OCI-LY1 (cell line): ENCODE data around the gene EMILIN3.

Experiments used
- H2AFZ ChIP-seq: fragments of 200-600 bp; sonication (generic), shearing (Covaris generic); 2 replicates; pipeline ENCODE4 v1.6.0; 2014; ENCODE audit warnings: antibody characterized with exemption, mild to moderate bottlenecking, low read length
- H3F3A ChIP-seq: fragments of 200-600 bp; sonication (generic), shearing (Covaris generic); 2 replicates; pipeline ENCODE4 v1.6.0; 2014; ENCODE audit warnings: mild to moderate bottlenecking, antibody characterized with exemption, low read length, moderate library complexity; ENCODE audit not compliant: insufficient read depth
- H3K27ac ChIP-seq: fragments of 200-600 bp; sonication (generic); 2 replicates; pipeline ENCODE4 v1.5.1; 2014; ENCODE audit warnings: low read length, mixed run types, mild to moderate bottlenecking, low read depth; ENCODE audit not compliant: poor library complexity, severe bottlenecking
- H3K27me3 ChIP-seq: fragments of 200-600 bp; sonication (generic); 2 replicates; pipeline ENCODE4 v1.6.0; 2014; ENCODE audit warnings: antibody characterized with exemption, mild to moderate bottlenecking, low read length, moderate library complexity; ENCODE audit not compliant: insufficient read depth
- H3K36me3 ChIP-seq: fragments of 200-600 bp; sonication (generic); 2 replicates; pipeline ENCODE4 v1.6.1; 2014; ENCODE audit warnings: mild to moderate bottlenecking, antibody characterized with exemption, low read length, moderate library complexity, mixed read lengths; ENCODE audit not compliant: insufficient read depth
- H3K4me1 ChIP-seq: fragments of 200-600 bp; sonication (generic); 2 replicates; pipeline ENCODE4 v1.5.1; 2014; ENCODE audit warnings: mild to moderate bottlenecking, low read length, moderate library complexity; ENCODE audit not compliant: insufficient read depth, severe bottlenecking
- H3K4me2 ChIP-seq: fragments of 200-600 bp; sonication (generic), shearing (Covaris generic); 2 replicates; pipeline ENCODE4 v1.6.1; 2014; ENCODE audit warnings: low read length
- H3K4me3 ChIP-seq: fragments of 200-600 bp; sonication (generic); 2 replicates; pipeline ENCODE4 v1.5.1; 2014; ENCODE audit warnings: low read length, low read depth, mild to moderate bottlenecking, mixed read lengths; ENCODE audit not compliant: poor library complexity, severe bottlenecking
- H3K79me2 ChIP-seq: fragments of 200-600 bp; shearing (Covaris generic); 2 replicates; pipeline ENCODE4 v1.6.1; 2016; ENCODE audit warnings: mixed run types, low read length, mixed read lengths; ENCODE audit not compliant: insufficient read depth
- H3K9ac ChIP-seq: fragments of 200-600 bp; sonication (generic), shearing (Covaris generic); 2 replicates; pipeline ENCODE4 v1.6.1; 2014; ENCODE audit warnings: mild to moderate bottlenecking, low read length, mixed read lengths
- H3K9me2 ChIP-seq: fragments of 200-600 bp; sonication (generic), shearing (Covaris generic); 2 replicates; pipeline ENCODE4 v1.6.1; 2014; ENCODE audit warnings: low read depth, mild to moderate bottlenecking, low read length, mixed read lengths
- H3K9me3 ChIP-seq: fragments of 200-600 bp; shearing (Covaris generic); 2 replicates; pipeline ENCODE4 v1.6.1; 2014; ENCODE audit warnings: low read length, mixed read lengths
- H4K20me1 ChIP-seq: fragments of 200-600 bp; sonication (generic), shearing (Covaris generic); 2 replicates; pipeline ENCODE4 v1.6.0; 2016; ENCODE audit warnings: mild to moderate bottlenecking, low read length; ENCODE audit not compliant: insufficient read depth
- EZH2 ChIP-seq: fragments of 200-600 bp; sonication (generic), shearing (Covaris generic); IDR thresholded peaks from 2 replicates; pipeline ENCODE4 v1.8.0; 2017; ENCODE audit warnings: borderline replicate concordance, mixed run types, mild to moderate bottlenecking, antibody characterized with exemption, low read length, moderate library complexity, mixed read lengths
- TF ChIP-seq, protein P1 (sequence below): fragments of 200-600 bp; sonication (generic), shearing (Covaris generic); IDR thresholded peaks from 2 replicates; pipeline ENCODE4 v1.5.1; 2017; ENCODE audit warnings: mild to moderate bottlenecking, antibody characterized with exemption, low read length, moderate library complexity, mixed read lengths

Gene EMILIN3

DNA sequence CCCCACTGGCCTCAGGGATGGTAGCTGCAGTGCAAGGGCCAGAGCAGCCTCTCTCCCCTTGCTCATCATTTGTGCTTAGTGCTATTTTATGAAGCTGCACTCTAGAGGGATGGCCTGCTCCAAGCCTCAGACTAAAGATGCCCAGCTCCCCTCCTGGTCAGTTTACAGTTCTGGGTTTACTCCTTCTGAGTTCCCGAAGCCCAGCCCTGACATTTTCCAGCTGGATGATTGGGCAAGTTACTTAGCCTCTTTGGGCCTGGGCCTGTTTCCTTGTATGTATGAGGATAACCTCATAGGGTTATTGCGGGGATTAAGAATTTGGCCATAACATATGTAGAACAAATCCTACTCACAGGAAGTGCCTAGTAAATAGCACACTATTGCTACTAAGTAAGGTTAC, 31.8 kb upstream of the EMILIN3 start:
- Histone ChIP-seq H3F3A (no peaks in the 10 kb centered on the region), H3K4me1 (no peaks in the 10 kb centered on the region), H3K4me3 (no peak overlapping the region), H2AFZ (no peak overlapping the region), H3K79me2 (no peaks in the 10 kb centered on the region), H3K36me3 (no peaks in the 10 kb centered on the region), H3K4me2 (no peak overlapping the region), H3K9ac (no peak overlapping the region), H3K9me2 (no peaks in the 10 kb centered on the region), H3K9me3 (no peaks in the 10 kb centered on the region), H3K27me3 (no peaks in the 10 kb centered on the region), H4K20me1 (no peaks in the 10 kb centered on the region), H3K27ac (no peak overlapping the region)
- TF ChIP-seq, protein P1, sequence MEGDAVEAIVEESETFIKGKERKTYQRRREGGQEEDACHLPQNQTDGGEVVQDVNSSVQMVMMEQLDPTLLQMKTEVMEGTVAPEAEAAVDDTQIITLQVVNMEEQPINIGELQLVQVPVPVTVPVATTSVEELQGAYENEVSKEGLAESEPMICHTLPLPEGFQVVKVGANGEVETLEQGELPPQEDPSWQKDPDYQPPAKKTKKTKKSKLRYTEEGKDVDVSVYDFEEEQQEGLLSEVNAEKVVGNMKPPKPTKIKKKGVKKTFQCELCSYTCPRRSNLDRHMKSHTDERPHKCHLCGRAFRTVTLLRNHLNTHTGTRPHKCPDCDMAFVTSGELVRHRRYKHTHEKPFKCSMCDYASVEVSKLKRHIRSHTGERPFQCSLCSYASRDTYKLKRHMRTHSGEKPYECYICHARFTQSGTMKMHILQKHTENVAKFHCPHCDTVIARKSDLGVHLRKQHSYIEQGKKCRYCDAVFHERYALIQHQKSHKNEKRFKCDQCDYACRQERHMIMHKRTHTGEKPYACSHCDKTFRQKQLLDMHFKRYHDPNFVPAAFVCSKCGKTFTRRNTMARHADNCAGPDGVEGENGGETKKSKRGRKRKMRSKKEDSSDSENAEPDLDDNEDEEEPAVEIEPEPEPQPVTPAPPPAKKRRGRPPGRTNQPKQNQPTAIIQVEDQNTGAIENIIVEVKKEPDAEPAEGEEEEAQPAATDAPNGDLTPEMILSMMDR = no peak
- no peak for TF ChIP-seq EZH2

DNA sequence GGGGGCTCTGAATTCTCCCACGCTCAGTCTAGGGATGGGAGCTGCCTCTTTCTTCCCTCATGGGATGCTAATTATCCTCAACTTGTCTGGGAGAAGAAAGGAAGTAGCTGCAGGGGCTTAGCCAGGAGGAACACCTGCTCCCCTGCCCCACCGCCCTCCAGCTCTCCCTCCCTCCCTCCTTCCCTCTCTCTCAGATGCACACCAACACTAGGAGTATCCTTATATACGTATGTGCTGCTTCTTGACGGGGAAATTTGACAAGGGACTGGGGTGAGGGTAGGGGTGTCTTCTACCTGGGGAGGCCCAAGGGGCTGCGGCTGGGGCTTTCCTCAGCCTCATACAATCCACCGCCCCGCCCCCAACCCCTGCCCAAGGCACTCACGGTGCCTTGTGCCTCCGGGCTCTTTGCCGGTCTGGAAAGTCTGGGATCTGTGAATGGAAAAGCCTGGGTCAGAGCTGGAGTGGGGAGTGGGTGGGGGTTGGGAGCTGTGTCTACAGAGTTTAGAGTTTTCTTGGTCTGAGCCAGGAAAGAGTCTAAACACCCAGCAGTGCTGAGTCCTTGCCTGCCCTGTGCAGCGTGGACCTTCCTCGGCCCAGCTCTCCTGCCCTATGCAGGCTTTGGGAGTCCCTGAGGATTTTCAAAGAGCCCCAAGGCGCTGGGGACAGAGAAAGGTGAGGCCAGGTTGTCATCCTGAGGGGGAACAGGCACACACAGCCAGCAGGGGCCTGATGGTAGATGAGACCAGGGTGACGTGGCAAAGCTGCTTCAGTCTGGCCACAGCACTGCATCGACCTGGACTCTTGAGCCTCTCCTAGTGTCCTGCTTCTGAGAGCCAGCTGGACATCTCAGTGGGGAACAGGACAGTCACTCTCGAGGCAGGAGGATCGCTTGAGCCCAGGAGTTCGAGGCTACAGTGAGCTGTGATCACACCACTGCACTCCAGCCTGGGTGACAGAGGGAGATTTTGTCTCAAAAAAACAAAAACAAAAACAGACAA, 29.3 kb upstream of the EMILIN3 start:
- Histone ChIP-seq H3F3A (no peaks in the 10 kb centered on the region), H3K79me2 (no peaks in the 10 kb centered on the region), H3K9me2 (no peaks in the 10 kb centered on the region), H3K4me2 (no peak overlapping the region), H3K27me3 (no peaks in the 10 kb centered on the region), H4K20me1 (no peaks in the 10 kb centered on the region), H3K4me3 (no peak overlapping the region), H2AFZ (no peak overlapping the region), H3K9me3 (no peaks in the 10 kb centered on the region), H3K9ac (no peak overlapping the region), H3K27ac (no peak overlapping the region), H3K4me1 (no peaks in the 10 kb centered on the region), H3K36me3 (no peaks in the 10 kb centered on the region)
- TF ChIP-seq, protein P1 = no peak
- TF ChIP-seq EZH2 = no peak

DNA sequence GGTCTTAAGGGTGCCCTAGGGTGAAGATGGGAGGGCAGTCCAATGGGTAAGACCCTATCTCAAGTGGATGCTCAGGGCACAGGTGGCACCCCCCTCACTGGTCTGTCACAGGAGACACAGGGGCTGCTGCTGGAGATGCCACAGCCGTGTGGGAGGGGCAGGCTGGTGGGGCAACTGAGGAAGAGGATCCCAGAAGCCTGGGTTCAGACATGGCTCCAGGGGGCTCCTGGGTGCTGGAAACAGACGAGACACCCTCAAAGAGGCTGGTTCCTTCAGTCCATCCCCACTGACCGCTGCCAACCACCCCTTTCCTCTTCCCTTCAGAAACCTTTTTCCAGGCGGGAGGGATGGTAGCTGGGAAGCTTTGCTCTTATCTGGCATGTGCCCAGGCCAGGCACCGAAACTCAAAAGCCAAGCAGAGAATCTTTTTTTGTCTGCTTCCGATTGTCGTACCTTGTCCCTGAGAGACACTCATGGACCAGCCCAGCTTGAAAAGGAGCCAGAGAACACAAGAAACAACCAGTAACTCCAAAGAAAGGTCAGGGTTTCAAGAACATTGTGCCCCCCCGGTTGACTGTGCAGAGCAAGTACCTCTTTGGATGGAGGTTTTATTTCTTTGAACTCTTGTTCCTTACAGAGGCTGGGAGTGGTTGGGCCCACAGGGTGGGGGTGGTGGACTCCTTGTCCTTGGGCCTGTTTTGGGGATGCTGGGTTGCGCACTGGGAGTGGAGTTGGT, 28.5 kb upstream of the EMILIN3 start:
- Histone ChIP-seq H3K27me3 (no peaks in the 10 kb centered on the region), H2AFZ (no peak overlapping the region), H3F3A (no peaks in the 10 kb centered on the region), H3K9me3 (no peaks in the 10 kb centered on the region), H3K4me2 (no peak overlapping the region), H3K27ac (no peak overlapping the region), H3K4me3 (no peak overlapping the region), H3K9ac (no peak overlapping the region), H3K4me1 (no peaks in the 10 kb centered on the region), H3K9me2 (no peaks in the 10 kb centered on the region), H3K36me3 (no peaks in the 10 kb centered on the region), H3K79me2 (no peaks in the 10 kb centered on the region), H4K20me1 (no peaks in the 10 kb centered on the region)
- TF ChIP-seq, protein P1 = no peak
- TF ChIP-seq EZH2 = no peak
